LNCAP (cell line): ENCODE measurements around the gene LDAH.
A peak's percentile ranks its signal among the peaks of the same experiment; 100 is the strongest.

Experiments used
- CTCF ChIP-seq: fragments of 450-650 bp; IDR thresholded peaks from 2 replicates; pipeline ENCODE4 v1.5.1; 2017; ENCODE audit warnings: mild to moderate bottlenecking

LDAH gene

DNA sequence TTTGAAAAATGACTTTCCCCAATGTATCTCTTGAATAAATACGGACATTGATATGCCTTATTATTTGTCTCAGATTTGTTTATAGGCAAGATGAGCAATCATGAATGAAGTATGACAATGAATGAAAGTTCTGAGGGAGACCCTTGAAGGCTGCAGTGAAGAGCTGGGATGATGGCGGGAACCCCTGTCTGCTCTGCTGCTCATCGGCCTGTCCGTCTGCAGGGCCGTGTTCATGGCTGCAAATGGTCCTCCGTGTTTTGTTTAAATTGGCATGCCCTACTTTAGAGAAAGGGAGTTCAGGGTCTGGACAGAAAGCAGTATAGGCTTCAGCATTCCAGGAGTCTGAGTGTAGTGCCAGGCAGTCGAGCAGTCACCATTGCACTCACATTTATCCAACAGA is 170.8 kb downstream of the LDAH start:
- TF ChIP-seq CTCF = no peak

GRCh38 chr2:20651731-20652099 is 171.2 kb downstream of the LDAH start:
- no peak for TF ChIP-seq CTCF

DNA sequence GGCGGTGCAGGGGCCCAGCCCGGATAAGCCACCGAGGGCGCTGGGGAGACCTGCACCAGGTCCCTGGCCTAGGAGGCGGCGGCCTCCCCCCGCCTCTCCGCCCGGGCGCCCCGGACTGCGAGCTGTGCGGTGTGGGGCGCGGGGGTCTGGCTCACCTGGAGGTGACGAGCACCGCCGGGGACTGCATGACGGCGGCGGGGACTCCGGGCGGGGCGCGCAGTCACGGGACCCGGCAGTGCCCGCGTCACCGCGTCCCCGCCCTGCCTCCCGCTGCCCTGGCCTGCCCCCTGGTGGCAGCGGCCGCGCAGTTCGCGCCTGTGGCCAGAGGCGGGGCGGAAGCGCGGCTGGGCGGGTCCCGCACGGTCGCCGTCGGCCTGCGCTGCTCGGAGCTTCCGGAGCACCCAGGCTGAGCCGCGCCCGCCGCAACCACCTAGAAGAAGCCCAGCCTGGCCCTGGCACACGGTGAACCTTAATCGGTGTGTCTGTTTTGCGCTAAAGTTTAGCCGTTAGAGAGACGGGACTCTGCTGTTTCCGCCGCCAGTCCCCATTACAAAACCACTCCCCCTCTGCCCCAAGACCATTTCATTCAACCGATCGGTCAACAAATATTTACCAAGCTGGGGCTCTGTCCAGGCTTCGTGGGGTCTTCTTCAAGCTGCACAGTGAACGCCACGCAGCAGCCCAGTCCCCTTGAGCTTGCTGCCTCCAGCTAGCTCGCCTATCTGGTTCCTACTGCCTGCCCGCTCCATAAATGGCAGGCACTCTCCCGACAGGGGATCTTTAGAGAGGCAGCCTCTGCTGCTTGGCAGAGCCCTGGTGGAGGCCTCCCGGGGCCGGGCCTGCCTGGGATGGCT is 171.8 kb downstream of the LDAH start, which contains the start of gene HS1BP3:
Gene HS1BP3 (minus strand): TSS at position 222 of the 854 bp plus-strand sequence. CDS start 35 bp downstream, at position 187.
- TF ChIP-seq CTCF = peak; percentile 82

GRCh38 chr2:20650393-20650876 is 172.5 kb downstream of the LDAH start:
- no peak for TF ChIP-seq CTCF

DNA sequence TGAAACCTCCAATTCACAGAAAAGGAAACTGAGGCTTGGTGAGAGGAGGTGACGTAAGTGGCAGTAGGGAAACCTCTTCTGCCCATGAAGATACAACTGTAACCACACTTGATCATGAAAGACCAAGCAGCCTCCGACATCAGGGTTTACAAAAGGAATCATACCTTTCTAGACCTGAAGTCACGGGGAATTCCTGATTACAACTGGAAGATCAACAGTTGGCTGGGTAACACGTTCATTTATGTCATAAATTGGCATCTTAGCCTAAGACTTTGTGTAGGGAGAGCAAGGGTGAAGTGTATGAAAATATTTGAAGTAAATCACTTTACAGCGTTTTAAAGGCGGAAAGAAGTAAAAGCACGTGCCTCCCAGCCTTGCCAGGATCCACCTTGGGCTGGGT is 172.9 kb downstream of the LDAH start:
- no peak for TF ChIP-seq CTCF

DNA sequence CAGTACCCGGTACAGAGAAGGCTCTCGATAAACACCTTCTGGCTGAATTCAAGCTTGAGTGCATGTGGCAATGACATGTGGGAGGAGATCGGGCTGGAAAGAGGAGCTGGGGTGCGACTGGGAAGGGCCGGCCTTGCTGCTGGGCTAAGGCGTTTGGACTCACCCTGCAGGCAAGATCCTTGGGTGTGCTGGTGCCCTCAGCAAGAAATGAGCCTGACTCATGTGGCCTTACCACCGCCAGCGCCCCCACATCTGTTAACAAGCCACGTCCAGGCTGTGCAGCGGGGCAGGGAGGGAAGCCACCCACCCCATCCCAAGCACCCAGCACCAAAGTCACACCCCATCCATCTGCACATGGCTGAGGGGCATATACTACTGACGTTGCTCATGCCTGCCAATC is 173.3 kb downstream of the LDAH start:
- TF ChIP-seq CTCF = no peak

DNA sequence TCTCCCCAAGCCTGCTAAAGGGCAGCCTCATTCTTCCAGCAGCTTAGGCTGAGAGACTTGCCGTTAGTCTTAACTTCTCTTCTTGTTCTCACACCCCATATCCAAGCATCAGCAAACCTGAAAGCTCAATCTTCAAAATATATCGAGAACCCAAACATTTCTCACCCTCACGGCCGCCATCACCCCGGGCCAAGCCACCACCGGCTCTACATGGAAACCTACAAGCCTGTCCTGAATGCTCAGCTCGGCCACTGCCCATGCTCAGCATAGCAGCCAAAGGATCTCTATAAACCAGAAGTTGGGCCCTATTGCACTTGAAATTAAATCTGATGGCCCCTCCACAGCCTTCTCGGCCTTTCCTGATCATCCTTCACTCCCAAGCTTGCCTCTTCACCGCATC is 174.1 kb downstream of the LDAH start:
- no peak for TF ChIP-seq CTCF
